Measurements from ENCODE around the gene SLC28A3. TPM values are rescaled to one million over a fixed set of nuclear protein-coding genes. Genes with fewer than 3 reads are reported as not detected.

The SLC28A3 gene
- total RNA-seq, 1 donor from 2014 or later, result 0.15 TPM

DNA sequence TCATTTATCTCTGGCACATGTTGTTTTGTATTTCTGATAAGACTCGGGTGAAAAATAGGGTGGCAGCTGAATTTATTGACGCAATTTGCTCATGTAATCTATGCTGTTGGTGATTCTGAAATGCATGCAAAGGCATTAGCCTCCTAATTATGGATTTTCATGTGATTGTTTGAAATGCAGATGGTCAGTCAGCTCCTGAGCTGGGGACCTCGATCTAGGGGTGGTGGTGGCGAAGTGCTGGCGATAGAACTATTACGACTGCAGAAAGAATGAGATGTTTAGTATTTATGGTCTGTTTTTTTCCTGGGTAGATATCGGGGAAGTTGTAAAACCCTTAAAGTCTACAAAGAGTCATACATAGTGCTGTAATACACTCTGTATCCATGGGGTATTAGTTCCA, 88.6 kb downstream of the SLC28A3 start:
- no peak for ATAC-seq
- no peaks in the 10 kb centered on the region for H3K9me3 ChIP-seq
- no peak for DNase-seq
- TF ChIP-seq, protein P1, sequence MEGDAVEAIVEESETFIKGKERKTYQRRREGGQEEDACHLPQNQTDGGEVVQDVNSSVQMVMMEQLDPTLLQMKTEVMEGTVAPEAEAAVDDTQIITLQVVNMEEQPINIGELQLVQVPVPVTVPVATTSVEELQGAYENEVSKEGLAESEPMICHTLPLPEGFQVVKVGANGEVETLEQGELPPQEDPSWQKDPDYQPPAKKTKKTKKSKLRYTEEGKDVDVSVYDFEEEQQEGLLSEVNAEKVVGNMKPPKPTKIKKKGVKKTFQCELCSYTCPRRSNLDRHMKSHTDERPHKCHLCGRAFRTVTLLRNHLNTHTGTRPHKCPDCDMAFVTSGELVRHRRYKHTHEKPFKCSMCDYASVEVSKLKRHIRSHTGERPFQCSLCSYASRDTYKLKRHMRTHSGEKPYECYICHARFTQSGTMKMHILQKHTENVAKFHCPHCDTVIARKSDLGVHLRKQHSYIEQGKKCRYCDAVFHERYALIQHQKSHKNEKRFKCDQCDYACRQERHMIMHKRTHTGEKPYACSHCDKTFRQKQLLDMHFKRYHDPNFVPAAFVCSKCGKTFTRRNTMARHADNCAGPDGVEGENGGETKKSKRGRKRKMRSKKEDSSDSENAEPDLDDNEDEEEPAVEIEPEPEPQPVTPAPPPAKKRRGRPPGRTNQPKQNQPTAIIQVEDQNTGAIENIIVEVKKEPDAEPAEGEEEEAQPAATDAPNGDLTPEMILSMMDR (IDR thresholded peaks at IDR 0.05), result no peak
- H3K36me3 ChIP-seq, result no peaks in the 10 kb centered on the region
- no peaks in the 10 kb centered on the region for H3K4me1 ChIP-seq
- intact Hi-C loops (cut with DNase I), result no loop called here
- no peaks in the 10 kb centered on the region for H3K27me3 ChIP-seq (ENCODE audit: low read depth)
- no peak overlapping the region for H3K4me3 ChIP-seq
- no peak overlapping the region for H3K27ac ChIP-seq

DNA sequence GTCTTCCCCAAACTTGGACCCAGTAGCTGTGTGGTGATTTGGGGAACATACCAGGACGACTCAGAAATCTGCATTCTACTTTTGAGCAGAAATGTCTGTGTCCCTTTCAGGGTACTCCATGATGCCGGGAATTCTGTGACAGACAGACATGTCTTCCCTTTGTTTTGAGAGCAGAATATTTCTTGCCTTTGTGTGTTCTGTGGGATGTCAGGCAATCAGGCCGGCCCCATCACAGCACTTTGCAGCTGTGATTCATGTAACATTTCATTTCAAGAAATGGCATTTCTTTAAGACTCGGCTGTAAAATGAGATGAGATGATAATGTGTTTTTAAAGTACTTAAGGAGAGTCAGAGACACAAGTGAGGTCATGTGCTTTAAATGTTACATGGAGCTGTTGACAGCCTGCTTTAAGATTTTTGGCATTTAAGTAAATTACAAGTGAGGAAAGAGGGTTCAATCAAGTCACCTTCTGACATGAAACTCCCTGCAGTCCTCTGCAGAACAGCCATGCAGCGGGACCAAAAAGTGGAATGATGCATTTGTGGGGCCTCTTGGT, 98.7 kb downstream of the SLC28A3 start:
- no peak for DNase-seq
- Histone ChIP-seq H3K9me3 (no peaks in the 10 kb centered on the region), H3K27me3 (ENCODE audit: low read depth) (no peaks in the 10 kb centered on the region), H3K4me1 (no peaks in the 10 kb centered on the region), H3K4me3 (no peak overlapping the region), H3K27ac (no peak overlapping the region), H3K36me3 (no peaks in the 10 kb centered on the region)
- intact Hi-C loops (cut with DNase I), result no loop called here
- TF ChIP-seq, protein P1 (IDR thresholded peaks at IDR 0.05), result no peak
- no peak for ATAC-seq

DNA sequence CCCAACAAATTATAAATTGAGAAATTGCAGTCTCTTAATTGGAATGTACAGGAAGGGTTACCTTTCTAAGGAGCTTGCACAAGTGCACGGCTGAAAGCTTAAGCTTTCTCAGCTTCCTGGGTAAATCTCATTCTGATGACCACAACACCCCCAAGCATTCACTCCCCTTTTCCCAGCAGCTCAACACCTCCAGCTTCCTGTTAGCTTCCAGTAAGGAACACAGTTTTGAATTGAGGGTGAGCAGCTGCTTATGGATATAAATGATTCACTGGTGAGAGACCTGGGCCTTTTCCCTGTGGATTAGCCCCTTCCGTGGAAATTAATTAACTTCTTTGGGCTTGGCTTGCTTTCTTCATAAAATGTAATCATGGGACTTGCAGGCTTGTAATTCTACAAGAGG, 101.2 kb downstream of the SLC28A3 start:
- no peaks in the 10 kb centered on the region for H3K4me1 ChIP-seq
- H3K36me3 ChIP-seq, result no peaks in the 10 kb centered on the region
- no peaks in the 10 kb centered on the region for H3K27me3 ChIP-seq (ENCODE audit: low read depth)
- H3K9me3 ChIP-seq, result no peaks in the 10 kb centered on the region
- intact Hi-C loops (cut with DNase I), result no loop called here
- ATAC-seq (no peak), DNase-seq (no peak)
- no peak overlapping the region for H3K4me3 ChIP-seq
- H3K27ac ChIP-seq, result no peak overlapping the region
- TF ChIP-seq, protein P1 (IDR thresholded peaks at IDR 0.05), result no peak

DNA sequence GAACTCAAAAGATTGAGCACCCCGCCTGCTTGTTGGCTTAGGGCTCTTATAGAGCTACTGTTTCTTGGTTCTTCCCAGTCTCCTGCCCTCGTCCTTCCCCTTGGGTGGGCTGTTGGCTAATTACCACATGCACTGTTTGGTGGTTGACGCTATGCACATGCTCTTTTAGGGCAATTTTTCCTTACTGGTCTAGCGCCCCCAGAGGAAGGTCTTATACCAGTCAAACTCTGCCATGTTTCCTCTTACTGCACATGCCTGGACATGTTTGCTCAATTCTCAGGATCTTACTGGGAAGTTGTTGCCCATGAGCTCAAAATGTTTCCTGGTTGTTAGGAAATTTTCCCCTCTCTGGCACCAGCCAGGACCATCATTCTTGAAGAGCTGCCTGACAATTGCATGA, 101.9 kb downstream of the SLC28A3 start:
- Histone ChIP-seq H3K4me1 (no peaks in the 10 kb centered on the region), H3K36me3 (no peaks in the 10 kb centered on the region), H3K27ac (no peak overlapping the region), H3K9me3 (no peaks in the 10 kb centered on the region), H3K4me3 (no peak overlapping the region), H3K27me3 (ENCODE audit: low read depth) (no peaks in the 10 kb centered on the region)
- no peak for ATAC-seq
- intact Hi-C loops (cut with DNase I), result no loop called here
- DNase-seq, result no peak
- TF ChIP-seq, protein P1 (IDR thresholded peaks at IDR 0.05), result no peak

DNA sequence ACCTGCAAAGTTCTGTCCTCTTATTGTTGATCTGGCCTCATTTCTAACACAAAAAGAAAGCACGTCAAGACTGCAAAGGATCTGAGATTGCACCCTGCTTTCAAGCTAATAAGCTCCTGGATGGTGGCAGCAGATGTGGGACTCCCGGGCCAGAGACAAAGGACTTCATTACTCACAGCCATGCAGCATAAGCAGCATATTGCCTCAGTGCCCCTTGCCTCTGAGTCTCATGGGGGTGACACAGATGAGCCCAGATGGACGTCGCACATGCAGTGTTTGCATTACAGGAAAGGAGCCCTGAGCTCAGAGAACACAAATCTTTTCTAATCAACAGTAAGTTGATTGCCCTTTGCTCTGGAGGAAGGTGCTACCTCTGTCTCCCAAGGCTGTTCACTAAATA, 105.0 kb downstream of the SLC28A3 start:
- ATAC-seq (no peak), DNase-seq (no peak)
- Histone ChIP-seq H3K9me3 (no peaks in the 10 kb centered on the region), H3K4me1 (no peaks in the 10 kb centered on the region), H3K27ac (no peak overlapping the region), H3K4me3 (no peak overlapping the region), H3K27me3 (ENCODE audit: low read depth) (no peaks in the 10 kb centered on the region), H3K36me3 (no peaks in the 10 kb centered on the region)
- intact Hi-C loops (cut with DNase I), result no loop called here
- TF ChIP-seq, protein P1 (IDR thresholded peaks at IDR 0.05), result no peak

Measured in lower lobe of right lung (tissue), 2 donors.